Activated gamma-delta T cell (primary cell): ENCODE data around the gene VOPP1.

ENCODE experiments used
- DNase-seq: peaks from one replicate; lab custom pipeline; 2025; lab: John Stamatoyannopoulos, UW

Gene VOPP1

DNA sequence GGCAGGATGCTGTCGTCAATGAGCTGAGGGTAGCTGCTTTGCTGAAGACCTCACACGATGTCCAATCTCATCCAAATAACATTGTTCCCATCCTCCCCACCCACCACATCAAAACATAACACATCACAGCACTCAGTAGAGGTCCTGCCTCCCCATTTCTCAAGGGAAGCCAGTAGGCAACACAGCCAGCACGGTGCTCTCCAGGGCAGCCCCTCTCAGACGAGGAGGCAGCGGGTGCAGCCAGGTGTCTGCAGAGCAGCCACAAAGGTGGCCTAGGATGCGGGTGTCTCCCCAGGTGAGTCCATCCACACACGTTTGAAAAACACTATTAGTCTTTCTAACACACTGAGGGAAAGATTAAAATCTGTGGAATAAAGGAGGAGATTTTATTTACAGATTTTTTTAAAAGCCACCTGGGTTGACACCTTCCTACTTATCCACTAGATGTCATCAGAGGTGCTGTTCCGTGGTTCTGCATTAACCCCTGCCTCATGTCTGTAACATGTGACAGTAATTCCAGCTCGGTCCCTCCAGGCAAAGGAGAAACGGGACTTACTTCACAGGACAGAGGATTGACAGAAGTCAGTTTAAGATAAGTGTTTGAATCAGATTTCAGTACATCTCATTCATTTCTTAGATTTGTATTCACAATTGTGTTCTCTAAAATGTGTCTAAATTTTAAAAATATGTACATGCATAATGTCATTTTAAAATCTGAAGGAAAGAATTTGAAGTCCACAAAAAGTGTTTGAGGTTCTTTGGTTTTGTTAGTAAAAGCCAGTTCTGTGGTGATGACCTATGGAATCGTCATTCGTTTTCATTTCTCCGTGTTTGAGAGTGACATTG is 139.1 kb downstream of the VOPP1 start:
- no peak for DNase-seq

GRCh38 chr7:55432506-55432905 is 139.8 kb downstream of the VOPP1 start:
- no peak for DNase-seq

GRCh38 chr7:55431898-55432297 is 140.4 kb downstream of the VOPP1 start:
- DNase-seq = no peak

- DNase-seq = no peak
Observed at GRCh38 chr7:55429835-55430499, 142.3 kb downstream of the VOPP1 start.

DNA sequence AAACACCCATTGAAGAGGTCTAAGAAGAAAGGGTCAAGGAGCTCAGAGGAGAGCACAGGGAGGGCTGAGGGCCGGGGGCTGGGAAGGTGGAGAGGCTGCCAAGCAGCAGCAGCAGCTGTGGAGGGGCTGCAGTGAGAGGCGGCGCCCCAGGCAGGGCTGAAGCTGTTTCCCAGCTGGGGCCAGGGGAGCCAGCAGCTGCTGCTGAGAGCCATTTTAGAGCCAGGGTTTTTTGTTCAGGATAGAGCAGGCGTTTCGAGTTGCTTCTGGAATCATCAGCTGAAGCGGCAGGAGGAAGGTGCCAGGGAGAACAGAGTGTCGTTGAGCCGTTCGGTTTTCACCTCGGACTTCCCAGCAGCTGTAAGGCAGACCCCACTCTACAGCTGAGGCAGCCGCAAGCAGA is 144.5 kb downstream of the VOPP1 start:
- DNase-seq = no peak

GRCh38 chr7:55427342-55427741 is 145.0 kb downstream of the VOPP1 start:
- DNase-seq = no peak

- no peak for DNase-seq
Observed at GRCh38 chr7:55426676-55427075, 145.6 kb downstream of the VOPP1 start.

DNA sequence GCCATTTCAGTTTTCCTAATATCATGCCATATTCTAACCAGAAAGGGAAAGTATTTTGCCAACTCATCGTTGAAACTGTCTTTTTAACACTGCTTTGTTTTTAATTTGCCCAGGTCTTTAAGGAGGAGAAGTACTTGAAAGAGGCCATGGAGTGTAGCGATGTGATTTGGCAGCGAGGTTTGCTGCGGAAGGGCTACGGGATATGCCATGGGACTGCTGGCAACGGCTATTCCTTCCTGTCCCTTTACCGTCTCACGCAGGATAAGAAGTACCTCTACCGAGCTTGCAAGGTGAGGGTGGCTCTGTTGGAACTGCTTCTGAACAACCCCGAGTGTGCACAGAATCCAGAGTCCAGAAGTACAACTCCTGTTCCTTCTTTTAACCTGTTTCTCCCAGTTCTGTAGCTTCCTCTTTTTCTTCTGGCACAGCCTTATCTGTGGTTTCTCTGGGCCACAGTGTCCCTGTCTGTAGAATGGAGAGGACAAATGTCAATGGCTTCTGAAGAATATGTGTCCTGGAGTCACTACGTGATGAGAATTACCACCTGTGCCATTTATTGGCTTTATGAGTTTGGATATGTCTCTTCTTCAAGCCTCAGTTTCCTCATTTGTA is 147.1 kb downstream of the VOPP1 start:
- no peak for DNase-seq

DNA sequence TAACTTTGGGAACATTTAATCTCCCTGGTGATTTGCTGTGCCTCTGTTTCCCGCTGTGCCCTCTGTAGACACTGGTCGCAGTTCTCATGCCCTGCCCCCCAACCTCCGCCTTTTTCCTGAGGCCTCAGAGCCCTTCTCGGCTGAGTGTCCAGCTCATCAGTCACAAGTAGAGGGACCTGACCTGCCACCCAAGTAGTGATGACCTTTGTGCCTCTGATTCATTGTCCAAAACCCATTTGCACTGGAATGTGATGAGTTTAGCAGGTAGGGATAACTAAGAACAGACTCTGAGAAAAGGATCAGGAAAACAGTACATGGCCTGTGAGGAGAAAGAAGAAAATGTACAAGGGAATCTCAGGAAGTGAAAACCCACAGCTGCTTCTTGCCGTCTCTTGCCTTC is 148.4 kb downstream of the VOPP1 start:
- DNase-seq = no peak

DNA sequence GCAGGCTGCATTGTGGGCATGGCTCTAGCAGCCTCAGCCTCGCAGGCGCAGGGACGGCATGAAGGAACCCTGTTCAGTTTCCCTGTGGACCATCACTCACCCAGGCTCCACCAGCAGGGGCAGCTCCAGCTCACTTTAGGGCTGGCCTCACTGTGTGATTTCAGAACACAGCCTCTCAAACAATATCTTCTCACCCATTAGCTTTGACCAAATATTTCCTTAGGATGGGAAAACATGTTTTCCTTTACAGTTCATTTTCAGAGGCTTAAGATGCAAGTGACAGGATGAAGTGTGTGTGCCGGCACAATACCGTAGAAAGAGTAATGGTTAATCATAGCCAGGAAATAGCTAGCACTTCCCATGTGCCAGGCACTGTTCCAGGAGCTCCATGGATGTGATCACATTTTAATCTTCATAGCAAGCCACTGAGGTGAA is 149.0 kb downstream of the VOPP1 start:
- DNase-seq = no peak
